HG03139 (cell line): ENCODE data around the gene CORO6.
A peak's percentile ranks its signal among the peaks of the same experiment; 100 is the strongest.

Experiments used
- ATAC-seq: cut with Tn5 transposase; IDR thresholded peaks from one replicate; pipeline ENCODE4 v1.9.1; 2021; ENCODE audit not compliant: unreplicated experiment

The CORO6 gene

DNA sequence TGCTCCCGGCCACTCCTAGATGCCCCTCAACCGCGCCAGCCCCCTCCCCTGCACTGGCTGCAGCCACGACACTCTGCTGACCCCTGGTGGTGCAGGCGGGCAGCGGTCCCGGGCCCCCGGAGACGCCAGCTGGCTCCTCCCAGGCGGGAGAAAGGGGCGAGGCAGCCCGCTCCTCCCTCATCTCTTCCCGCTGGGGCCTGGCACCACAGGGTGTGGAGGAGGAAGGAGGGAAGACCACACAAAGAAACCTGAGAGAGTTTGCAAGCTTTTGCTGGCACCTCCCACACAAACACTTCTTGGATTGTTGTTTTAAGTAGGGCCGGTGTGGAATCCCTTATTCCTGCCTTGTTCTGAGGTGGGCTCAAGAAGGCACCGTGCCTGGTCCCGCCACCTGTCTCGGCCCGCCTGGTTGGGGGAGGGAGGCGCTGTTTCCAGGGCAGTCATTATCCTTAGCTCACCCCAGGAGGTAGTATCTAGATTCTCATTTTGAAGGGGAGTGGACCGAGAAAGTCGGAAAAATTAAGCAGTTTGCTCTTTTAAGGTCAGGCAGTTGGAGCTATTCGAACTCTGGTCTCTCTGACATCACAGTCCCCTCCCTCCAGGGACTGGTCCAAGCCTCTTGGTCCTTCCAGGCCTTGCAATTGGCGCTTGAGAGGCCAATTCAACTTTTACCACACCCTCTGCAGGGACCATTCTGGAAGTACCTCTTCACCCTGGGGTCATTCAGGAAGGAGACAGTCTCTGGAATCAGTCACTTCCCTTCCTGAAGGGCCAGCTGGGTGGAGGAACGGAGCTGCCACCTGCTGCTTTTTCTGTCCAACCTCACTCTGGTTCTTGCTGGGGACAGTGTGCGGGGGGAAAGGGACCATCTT is 30.7 kb downstream of the CORO6 start:
- ATAC-seq: no peak

- no peak for ATAC-seq
Measured at GRCh38 chr17:29591146-29591736, 31.5 kb downstream of the CORO6 start.

- ATAC-seq: no peak
Measured at GRCh38 chr17:29590411-29591145, 32.1 kb downstream of the CORO6 start.

GRCh38 chr17:29589524-29590410 is 32.9 kb downstream of the CORO6 start, which contains the start of gene GIT1:
Gene GIT1 (minus strand): TSS chr17:29589648. CDS start chr17:29589378, 270 bp downstream.
- ATAC-seq: peak; percentile 48

GRCh38 chr17:29588562-29589411 is 33.9 kb downstream of the CORO6 start:
- peak; percentile 11 for ATAC-seq

DNA sequence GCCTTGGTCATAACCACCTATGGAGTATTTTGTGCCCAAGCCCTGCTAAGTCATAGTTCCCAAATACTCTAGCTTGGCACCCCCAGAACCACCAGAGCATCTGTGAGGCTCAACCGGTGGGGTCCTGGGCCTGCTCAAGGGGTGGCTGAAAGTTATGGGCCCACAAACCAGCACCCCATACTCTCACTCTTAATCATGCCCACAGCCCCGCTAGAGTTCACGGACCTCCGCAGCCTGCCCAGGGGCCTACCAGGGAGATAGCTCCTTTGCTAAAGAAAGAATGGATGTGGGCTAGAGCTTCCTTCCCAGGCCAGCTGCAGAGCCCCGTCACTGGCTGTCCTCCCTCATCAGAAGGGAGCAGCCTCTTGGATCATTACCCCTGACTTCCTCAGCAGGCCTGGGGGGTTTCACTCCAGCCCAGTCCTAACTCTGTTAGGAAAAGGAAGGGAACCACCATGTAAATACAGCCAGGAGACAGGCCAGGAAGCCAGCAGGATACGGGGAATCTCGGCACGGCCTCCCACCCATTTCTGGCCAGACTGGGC is 34.6 kb downstream of the CORO6 start:
- ATAC-seq: no peak

DNA sequence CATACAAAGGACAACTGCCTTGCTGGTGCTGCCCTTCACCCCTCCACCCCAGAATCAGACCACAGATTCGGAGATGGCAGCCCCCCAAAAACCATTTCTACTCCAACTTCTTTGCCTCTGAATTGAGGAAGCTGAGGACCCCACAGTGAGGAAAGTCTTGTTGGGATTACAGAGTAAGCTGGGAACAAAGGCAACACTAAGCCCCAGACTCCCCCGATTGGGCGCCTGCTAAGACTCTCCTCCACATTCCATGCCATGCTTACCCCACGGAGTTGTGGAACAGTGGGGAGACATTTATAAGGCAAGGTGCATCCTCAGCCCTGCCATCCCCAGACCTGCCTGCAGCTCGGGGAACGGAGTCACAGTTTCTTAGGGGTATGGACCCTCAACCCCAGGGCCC is 35.1 kb downstream of the CORO6 start:
- ATAC-seq: no peak

DNA sequence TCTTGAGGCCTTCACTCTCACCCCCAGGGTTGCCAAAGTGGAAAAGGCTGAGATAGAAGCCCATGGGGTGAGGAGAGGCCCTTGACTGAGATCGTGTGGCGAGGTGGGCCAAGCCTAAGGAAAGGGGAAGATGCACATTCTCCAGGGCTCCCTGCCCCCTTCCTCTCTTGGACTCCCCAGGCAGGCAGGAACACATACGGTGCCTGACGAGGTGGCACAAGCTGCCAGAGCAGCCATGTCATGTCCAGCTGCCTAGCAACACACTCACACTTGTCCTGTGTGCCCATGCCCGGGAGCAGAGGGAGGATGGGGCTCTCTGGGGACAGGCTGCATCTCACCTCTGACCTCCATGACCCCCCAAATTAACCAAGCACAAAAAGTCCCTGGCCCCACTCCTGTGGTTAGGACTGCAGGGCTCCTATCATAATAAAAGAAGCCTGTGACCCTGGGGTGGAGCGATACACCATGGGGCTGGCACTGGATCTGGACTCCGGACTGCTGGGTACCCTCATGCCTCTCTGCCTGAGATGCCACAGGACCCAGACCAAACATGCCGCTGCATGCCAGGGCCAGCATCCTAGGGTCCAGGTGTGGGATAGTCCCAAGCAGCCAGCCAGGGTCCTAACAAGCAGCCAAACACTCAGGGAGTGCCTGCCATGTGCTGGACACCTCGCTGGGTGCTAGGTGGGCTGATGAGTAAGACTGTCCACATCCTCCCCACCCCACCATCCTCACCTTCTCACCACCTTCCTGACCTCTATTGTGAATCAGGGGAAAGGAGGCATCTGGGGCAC is 35.8 kb downstream of the CORO6 start:
- ATAC-seq: no peak

DNA sequence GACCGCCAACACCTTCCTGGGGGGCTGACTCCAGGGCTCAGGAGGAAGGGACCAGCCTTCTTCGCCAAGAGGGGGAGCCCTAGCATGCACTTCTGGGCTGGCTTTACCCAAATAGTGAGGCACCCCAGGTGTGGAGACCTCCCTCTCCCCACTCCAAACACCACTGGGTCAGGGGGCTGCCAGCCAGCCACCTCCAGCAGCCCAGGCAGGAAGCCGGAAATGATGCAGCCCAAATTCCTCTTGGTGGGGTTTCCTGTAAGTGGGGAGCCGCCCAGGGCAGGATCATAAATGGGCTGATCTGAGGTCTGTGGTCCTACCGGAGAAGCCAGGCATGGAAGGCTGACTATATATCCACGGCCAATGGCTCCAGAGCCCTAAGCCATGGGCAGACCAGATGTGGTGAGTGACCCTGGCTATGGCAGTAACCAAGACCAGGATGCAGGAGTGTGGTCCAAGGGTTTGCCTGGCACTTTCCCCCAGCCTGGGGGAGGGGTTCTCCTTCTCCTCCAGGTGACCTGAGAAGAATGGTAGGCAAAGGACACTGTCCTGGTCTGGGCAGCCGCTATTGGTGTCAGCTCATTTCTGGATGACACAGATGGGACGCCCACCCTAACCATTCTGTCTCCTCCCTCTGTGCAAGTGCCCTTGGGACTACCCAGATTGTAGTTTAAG is 37.5 kb downstream of the CORO6 start:
- no peak for ATAC-seq

DNA sequence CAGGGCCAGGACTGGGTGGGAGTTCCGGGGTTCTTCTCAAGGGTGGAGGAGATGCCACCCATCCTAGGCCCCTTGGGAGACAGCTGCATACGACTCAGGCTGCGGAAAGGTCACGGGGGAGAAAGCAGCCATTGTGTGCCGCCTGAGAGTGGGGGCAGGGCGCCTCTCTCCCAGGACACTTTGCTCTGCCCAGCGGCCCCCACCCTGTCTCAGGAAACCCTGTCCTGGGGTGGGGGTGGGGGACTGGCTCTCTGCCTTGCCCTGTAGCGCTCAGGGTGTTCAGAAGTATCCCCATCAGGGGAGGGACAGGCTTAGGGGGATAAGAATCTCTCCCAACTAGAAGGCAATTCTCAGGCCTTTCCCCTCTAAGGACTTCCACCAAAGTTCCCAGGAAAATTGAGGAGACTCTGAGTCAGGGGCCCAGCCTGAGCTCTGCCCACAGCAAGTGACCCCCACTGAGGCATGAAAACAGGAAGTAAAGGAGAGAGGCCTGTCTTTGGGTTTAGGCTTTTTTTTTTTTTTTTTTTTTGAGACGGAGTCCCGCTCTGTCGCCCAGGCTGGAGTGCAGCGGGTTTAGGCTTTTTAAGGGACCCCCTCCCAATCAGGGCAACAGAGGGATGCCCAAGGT is 38.1 kb downstream of the CORO6 start:
- no peak for ATAC-seq

GRCh38 chr17:29583324-29584248 is 39.1 kb downstream of the CORO6 start:
- ATAC-seq: no peak

- ATAC-seq: no peak
Measured at GRCh38 chr17:29582772-29583171, 39.9 kb downstream of the CORO6 start.

DNA sequence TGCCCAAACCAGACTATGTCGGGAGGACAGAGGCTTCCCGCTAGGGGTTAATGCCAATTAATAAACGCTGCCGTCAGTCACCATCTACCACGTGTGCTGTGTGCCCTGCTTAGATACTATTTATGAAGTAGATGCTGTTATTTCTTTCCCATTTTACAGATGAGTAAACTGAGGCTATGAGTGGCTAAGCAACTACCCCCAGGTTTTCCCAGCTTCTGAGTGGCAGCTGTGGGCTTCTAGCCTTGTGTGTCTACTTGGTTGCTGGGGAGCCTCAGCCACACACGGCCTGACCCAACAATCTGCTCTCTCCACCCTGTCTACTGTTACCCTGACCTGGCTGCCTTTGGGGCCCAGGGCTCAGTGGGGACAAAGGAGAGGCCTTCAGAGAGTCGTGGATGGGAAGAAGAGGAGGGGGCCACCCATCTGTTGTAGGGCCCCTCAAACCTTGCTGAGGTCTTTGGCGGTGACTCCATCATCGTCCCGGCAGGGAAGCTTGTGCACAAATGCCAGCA is 40.4 kb downstream of the CORO6 start:
- no peak for ATAC-seq

GRCh38 chr17:29581583-29582253 is 41.0 kb downstream of the CORO6 start:
- ATAC-seq: no peak

DNA sequence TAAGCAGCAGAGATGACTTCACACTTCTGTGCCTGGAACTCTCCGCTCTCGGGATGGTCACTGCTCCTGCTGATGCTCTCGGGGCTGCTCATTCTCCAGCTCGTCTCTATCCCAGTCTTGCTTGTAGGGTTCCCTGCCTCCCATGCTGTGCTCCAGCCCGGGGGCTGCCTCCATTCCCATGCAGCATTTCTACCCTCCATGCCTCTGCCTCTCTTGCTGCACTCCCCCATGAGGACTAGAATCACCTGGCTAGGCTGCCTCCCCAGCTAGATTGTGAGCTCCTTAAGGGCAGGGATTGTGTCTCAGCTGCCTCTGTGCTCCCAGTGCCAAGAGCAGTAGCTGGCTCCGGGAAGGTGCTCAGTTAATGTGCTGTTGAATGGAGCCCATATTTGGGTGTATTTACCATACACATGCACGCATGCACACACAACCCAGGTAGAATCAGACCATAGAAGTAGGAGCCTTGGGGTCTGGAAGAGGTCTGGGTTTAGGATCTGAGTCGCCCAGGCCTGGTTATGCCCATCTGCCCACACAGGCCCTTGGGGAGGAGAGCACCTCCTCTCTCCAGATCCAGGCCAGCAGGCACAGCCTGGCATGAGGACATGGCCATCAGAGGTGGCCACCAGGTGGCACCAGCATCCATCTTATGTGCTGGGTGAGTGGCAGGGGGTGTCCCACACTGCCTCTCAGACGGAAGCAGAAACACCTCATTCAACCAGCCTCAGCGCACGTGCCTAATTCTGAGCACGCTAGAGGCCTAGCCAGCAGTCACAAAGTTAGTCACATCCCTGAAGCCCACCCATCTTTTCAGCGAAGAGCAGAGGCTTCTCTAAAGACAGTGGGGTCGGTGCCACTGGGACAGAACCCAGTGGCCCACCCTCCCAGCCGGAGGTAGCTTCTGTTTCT is 42.6 kb downstream of the CORO6 start:
- peak; percentile 81 for ATAC-seq
